Measurements from ENCODE around the gene TMEM212. TPM values are rescaled to one million over a fixed set of nuclear protein-coding genes. Genes with fewer than 3 reads are reported as not detected.
"Not testable (repeated sequence)": the region's sequence is repeated elsewhere in the genome, so short reads cannot be mapped to it uniquely, and the experiment has no call there.

The TMEM212 gene
- total RNA-seq, 1 donor from 2014 or later: not detected

- no peak for DNase-seq
- Mint-ChIP-seq H3K36me3 (ENCODE audit: low read depth) (no peaks in the 10 kb centered on the region), H3K4me3 (no peak overlapping the region), H3K9me3 (no peaks in the 10 kb centered on the region), H3K27ac (no peak overlapping the region), H3K27me3 (peaks cover 28% of the 10 kb centered on the region), H3K4me1 (peaks cover 7% of the 10 kb centered on the region)
- intact Hi-C loops (cut with micrococcal nuclease): no loop called here
Observed at GRCh38 chr3:171881251-171881650, 38.1 kb downstream of the TMEM212 start.

GRCh38 chr3:171883257-171883892, 40.2 kb downstream of the TMEM212 start:
- no peak overlapping the region for H3K4me3 Mint-ChIP-seq
- H3K27ac Mint-ChIP-seq: no peak overlapping the region
- peaks cover 28% of the 10 kb centered on the region for H3K27me3 Mint-ChIP-seq
- no peaks in the 10 kb centered on the region for H3K4me1 Mint-ChIP-seq
- intact Hi-C loops (cut with micrococcal nuclease): no loop called here
- peaks cover 3% of the 10 kb centered on the region for H3K9me3 Mint-ChIP-seq
- no peaks in the 10 kb centered on the region for H3K36me3 Mint-ChIP-seq (ENCODE audit: low read depth)
- DNase-seq: no peak

- H3K4me1 Mint-ChIP-seq: no peaks in the 10 kb centered on the region
- intact Hi-C loops (cut with micrococcal nuclease): no loop called here
- no peak overlapping the region for H3K4me3 Mint-ChIP-seq
- H3K27ac Mint-ChIP-seq: no peak overlapping the region
- peaks cover 24% of the 10 kb centered on the region for H3K27me3 Mint-ChIP-seq
- H3K36me3 Mint-ChIP-seq (ENCODE audit: low read depth): no peaks in the 10 kb centered on the region
- no peak for DNase-seq
- peaks cover 3% of the 10 kb centered on the region for H3K9me3 Mint-ChIP-seq
Observed at GRCh38 chr3:171883893-171884279, 40.7 kb downstream of the TMEM212 start.

- DNase-seq: no peak
Observed at GRCh38 chr3:171888466-171888865, 45.3 kb downstream of the TMEM212 start.

GRCh38 chr3:171890398-171890797, 47.2 kb downstream of the TMEM212 start:
- no peak overlapping the region for H3K27ac Mint-ChIP-seq
- peaks cover 5% of the 10 kb centered on the region for H3K9me3 Mint-ChIP-seq
- no peak overlapping the region for H3K4me3 Mint-ChIP-seq
- no peaks in the 10 kb centered on the region for H3K36me3 Mint-ChIP-seq (ENCODE audit: low read depth)
- peaks cover 19% of the 10 kb centered on the region for H3K27me3 Mint-ChIP-seq
- intact Hi-C loops (cut with micrococcal nuclease): no loop called here
- no peaks in the 10 kb centered on the region for H3K4me1 Mint-ChIP-seq
- no peak for DNase-seq

More at GRCh38 chr3:171888466-171888865, 45.3 kb downstream of the TMEM212 start:
- peaks cover 3% of the 10 kb centered on the region for H3K9me3 Mint-ChIP-seq
- no peaks in the 10 kb centered on the region for H3K4me1 Mint-ChIP-seq
- H3K4me3 Mint-ChIP-seq: no peak overlapping the region
- no peak overlapping the region for H3K27ac Mint-ChIP-seq
- no peaks in the 10 kb centered on the region for H3K36me3 Mint-ChIP-seq (ENCODE audit: low read depth)
- H3K27me3 Mint-ChIP-seq: peaks cover 13% of the 10 kb centered on the region
- intact Hi-C loops (cut with micrococcal nuclease): no loop called here

GRCh38 chr3:171892457-171892856, 49.3 kb downstream of the TMEM212 start:
- Mint-ChIP-seq H3K27ac (no peak overlapping the region), H3K4me3 (no peak overlapping the region), H3K9me3 (peaks cover 3% of the 10 kb centered on the region), H3K4me1 (no peaks in the 10 kb centered on the region), H3K27me3 (peaks cover 20% of the 10 kb centered on the region), H3K36me3 (ENCODE audit: low read depth) (no peaks in the 10 kb centered on the region)
- DNase-seq: no peak
- intact Hi-C loops (cut with micrococcal nuclease): no loop called here

- Mint-ChIP-seq H3K4me1 (no peaks in the 10 kb centered on the region), H3K36me3 (ENCODE audit: low read depth) (no peaks in the 10 kb centered on the region), H3K4me3 (no peak overlapping the region), H3K27ac (no peak overlapping the region), H3K9me3 (peaks cover 3% of the 10 kb centered on the region), H3K27me3 (peaks cover 20% of the 10 kb centered on the region)
- DNase-seq: no peak
- intact Hi-C loops (cut with micrococcal nuclease): no loop called here
Observed at GRCh38 chr3:171895291-171895690, 52.1 kb downstream of the TMEM212 start.

- no peak for DNase-seq
- peaks cover 20% of the 10 kb centered on the region for H3K27me3 Mint-ChIP-seq
- peaks cover 3% of the 10 kb centered on the region for H3K9me3 Mint-ChIP-seq
- H3K27ac Mint-ChIP-seq: no peak overlapping the region
- no peak overlapping the region for H3K4me3 Mint-ChIP-seq
- no peaks in the 10 kb centered on the region for H3K36me3 Mint-ChIP-seq (ENCODE audit: low read depth)
- intact Hi-C loops (cut with micrococcal nuclease): no loop called here
- no peaks in the 10 kb centered on the region for H3K4me1 Mint-ChIP-seq
Observed at GRCh38 chr3:171895900-171896299, 52.8 kb downstream of the TMEM212 start.

- H3K36me3 Mint-ChIP-seq (ENCODE audit: low read depth): no peaks in the 10 kb centered on the region
- intact Hi-C loops (cut with micrococcal nuclease): no loop called here
- H3K4me3 Mint-ChIP-seq: no peak overlapping the region
- no peak for DNase-seq
- H3K27me3 Mint-ChIP-seq: peaks cover 20% of the 10 kb centered on the region
- no peak overlapping the region for H3K27ac Mint-ChIP-seq
- no peaks in the 10 kb centered on the region for H3K4me1 Mint-ChIP-seq
- peaks cover 3% of the 10 kb centered on the region for H3K9me3 Mint-ChIP-seq
Observed at GRCh38 chr3:171896316-171896715, 53.2 kb downstream of the TMEM212 start.

- DNase-seq: no peak
- no peak overlapping the region for H3K4me3 Mint-ChIP-seq
- H3K4me1 Mint-ChIP-seq: no peaks in the 10 kb centered on the region
- H3K9me3 Mint-ChIP-seq: peaks cover 3% of the 10 kb centered on the region
- peaks cover 18% of the 10 kb centered on the region for H3K27me3 Mint-ChIP-seq
- no peaks in the 10 kb centered on the region for H3K36me3 Mint-ChIP-seq (ENCODE audit: low read depth)
- intact Hi-C loops (cut with micrococcal nuclease): no loop called here
- H3K27ac Mint-ChIP-seq: no peak overlapping the region
Observed at GRCh38 chr3:171898192-171898591, 55.0 kb downstream of the TMEM212 start.

GRCh38 chr3:171900446-171900845, 57.3 kb downstream of the TMEM212 start:
- Mint-ChIP-seq H3K4me3 (no peak overlapping the region), H3K36me3 (ENCODE audit: low read depth) (no peaks in the 10 kb centered on the region), H3K4me1 (no peaks in the 10 kb centered on the region), H3K27me3 (peaks cover 10% of the 10 kb centered on the region), H3K27ac (no peak overlapping the region), H3K9me3 (no peaks in the 10 kb centered on the region)
- DNase-seq: no peak
- intact Hi-C loops (cut with micrococcal nuclease): no loop called here

GRCh38 chr3:171901615-171902312, 58.6 kb downstream of the TMEM212 start:
- Mint-ChIP-seq H3K27me3 (peaks cover 7% of the 10 kb centered on the region), H3K27ac (no peak overlapping the region), H3K36me3 (ENCODE audit: low read depth) (no peaks in the 10 kb centered on the region), H3K9me3 (no peaks in the 10 kb centered on the region), H3K4me1 (no peaks in the 10 kb centered on the region), H3K4me3 (no peak overlapping the region)
- DNase-seq: no peak
- intact Hi-C loops (cut with micrococcal nuclease): no loop called here

- peaks cover 7% of the 10 kb centered on the region for H3K27me3 Mint-ChIP-seq
- no peaks in the 10 kb centered on the region for H3K9me3 Mint-ChIP-seq
- no peak overlapping the region for H3K27ac Mint-ChIP-seq
- intact Hi-C loops (cut with micrococcal nuclease): no loop called here
- H3K36me3 Mint-ChIP-seq (ENCODE audit: low read depth): no peaks in the 10 kb centered on the region
- DNase-seq: no peak
- no peak overlapping the region for H3K4me3 Mint-ChIP-seq
- H3K4me1 Mint-ChIP-seq: no peaks in the 10 kb centered on the region
Observed at GRCh38 chr3:171904829-171905228, 61.7 kb downstream of the TMEM212 start.

- H3K4me1 Mint-ChIP-seq; H3K27me3 Mint-ChIP-seq; intact Hi-C loops (cut with micrococcal nuclease); H3K36me3 Mint-ChIP-seq (ENCODE audit: low read depth); H3K4me3 Mint-ChIP-seq; H3K9me3 Mint-ChIP-seq; DNase-seq; H3K27ac Mint-ChIP-seq: not testable (repeated sequence)
Observed at GRCh38 chr3:171906503-171906902, 63.4 kb downstream of the TMEM212 start.

All from activated CD4-positive, alpha-beta T cell treated with anti-CD3 and anti-CD28 coated beads, Interleukin-2, amount 10 ng/mL, durations not matched to agents 24 days and 14 days (primary cell).